Testis (tissue), 3 donors: Measurements from ENCODE around the gene SLC6A8. TPM values are rescaled to one million over a fixed set of nuclear protein-coding genes. Genes with fewer than 3 reads are reported as not detected.
A peak's percentile ranks its signal among the peaks of the same experiment; 100 is the strongest.

Experiments used
- DNase-seq: peaks from one replicate; pipeline ENCODE4 v3.0.0-alpha.2; 2019
- H3K27ac ChIP-seq, 2 donors: fragments of 200-600 bp; sonication (generic); one replicate each; pipeline ENCODE4 v1.5.1; 2019
- H3K27me3 ChIP-seq: fragments of 200-600 bp; sonication (generic); one replicate; pipeline ENCODE4 v1.5.1; 2019
- H3K36me3 ChIP-seq: fragments of 200-600 bp; sonication (generic); one replicate; pipeline ENCODE4 v1.5.1; 2017; ENCODE audit warnings: low read depth; ENCODE audit errors: missing control alignments
- H3K4me1 ChIP-seq: fragments of 200-600 bp; sonication (generic); one replicate; pipeline ENCODE4 v1.5.1; 2019
- H3K4me3 ChIP-seq, 2 donors: fragments of 200-600 bp; sonication (generic); one replicate each; pipeline ENCODE4 v1.5.1; 2017 to 2019
- H3K9me3 ChIP-seq: fragments of 200-600 bp; sonication (generic); one replicate; pipeline ENCODE4 v1.5.1; 2017
- POLR2A ChIP-seq: fragments of 450-650 bp; IDR thresholded peaks from one replicate; pipeline ENCODE4 v1.6.1; 2017; ENCODE audit warnings: antibody characterized with exemption, mild to moderate bottlenecking, moderate library complexity
- WGBS, 2 donors: methylation state at CpG; one replicate each; pipeline ENCODE4 v1.1.5; 2018; 5-methylcytosine and 5-hydroxymethylcytosine counted together
- intact Hi-C: fragments of 100-400 bp; cut with DNase I; formaldehyde crosslinking; loops from one replicate; pipeline ENCODE4 v1.15.1; 2023; ENCODE audit warnings: low total_unique reads
- polyA plus RNA-seq: library from polyadenylated mRNA; stranded (reverse); fragments of 350-450 nt; fragmentation: Illumina TruSeq; extraction: RNeasy Lipid Tissue Mini Kit (QIAGEN cat#74804); gene quantifications from one replicate; pipeline ENCODE4 v1.2.3, GENCODE V29; 2014; ENCODE audit warnings: low read depth, low replicate concordance; ENCODE audit not compliant: insufficient read depth
- total RNA-seq, 2 donors: library from RNA; depleted of rRNA; stranded (reverse); fragments of >200 nt; gene quantifications; one replicate each; pipeline ENCODE4 v1.2.3, GENCODE V29; 2016
- TF ChIP-seq, protein P1 (sequence below), 3 experiments: fragments of 450-650 bp in 2 of 3; fragments of 200-600 bp in 1 of 3; sonication (generic) in 1 of 3; IDR thresholded peaks; one replicate each; pipeline ENCODE4 v1.5.1; 2016 to 2019; ENCODE audit warnings: antibody characterized with exemption in 3 of 3, mild to moderate bottlenecking in 2 of 3, moderate library complexity in 1 of 3

Gene SLC6A8
- total and polyA plus RNA-seq, 3 donors from 2014 or later, result 73.5 to 107 (median 91.3) TPM

DNA sequence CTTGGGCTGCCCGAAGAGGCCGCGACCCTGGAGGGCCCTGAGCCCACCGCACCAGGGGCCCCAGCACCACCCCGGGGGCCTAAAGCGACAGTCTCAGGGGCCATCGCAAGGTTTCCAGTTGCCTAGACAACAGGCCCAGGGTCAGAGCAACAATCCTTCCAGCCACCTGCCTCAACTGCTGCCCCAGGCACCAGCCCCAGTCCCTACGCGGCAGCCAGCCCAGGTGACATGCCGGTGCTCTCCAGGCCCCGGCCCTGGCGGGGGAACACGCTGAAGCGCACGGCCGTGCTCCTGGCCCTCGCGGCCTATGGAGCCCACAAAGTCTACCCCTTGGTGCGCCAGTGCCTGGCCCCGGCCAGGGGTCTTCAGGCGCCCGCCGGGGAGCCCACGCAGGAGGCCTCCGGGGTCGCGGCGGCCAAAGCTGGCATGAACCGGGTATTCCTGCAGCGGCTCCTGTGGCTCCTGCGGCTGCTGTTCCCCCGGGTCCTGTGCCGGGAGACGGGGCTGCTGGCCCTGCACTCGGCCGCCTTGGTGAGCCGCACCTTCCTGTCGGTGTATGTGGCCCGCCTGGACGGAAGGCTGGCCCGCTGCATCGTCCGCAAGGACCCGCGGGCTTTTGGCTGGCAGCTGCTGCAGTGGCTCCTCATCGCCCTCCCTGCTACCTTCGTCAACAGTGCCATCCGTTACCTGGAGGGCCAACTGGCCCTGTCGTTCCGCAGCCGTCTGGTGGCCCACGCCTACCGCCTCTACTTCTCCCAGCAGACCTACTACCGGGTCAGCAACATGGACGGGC lies 37.5 kb downstream of the SLC6A8 start:
- Histone ChIP-seq H3K27ac (peak overlapping the region; percentile 72 to 82), H3K4me3 (peak overlapping the region; percentile 61 to 79), H3K4me1 (no peaks in the 10 kb centered on the region), H3K27me3 (no peaks in the 10 kb centered on the region), H3K36me3 (no peaks in the 10 kb centered on the region), H3K9me3 (no peaks in the 10 kb centered on the region)
- 62% methylated on average over 13 of the region's 55 CpGs; no CpG with 5 or more reads in 1 of the 2 donors for WGBS, 2 donors
- TF ChIP-seq POLR2A, result no peak
- TF ChIP-seq, protein P1, sequence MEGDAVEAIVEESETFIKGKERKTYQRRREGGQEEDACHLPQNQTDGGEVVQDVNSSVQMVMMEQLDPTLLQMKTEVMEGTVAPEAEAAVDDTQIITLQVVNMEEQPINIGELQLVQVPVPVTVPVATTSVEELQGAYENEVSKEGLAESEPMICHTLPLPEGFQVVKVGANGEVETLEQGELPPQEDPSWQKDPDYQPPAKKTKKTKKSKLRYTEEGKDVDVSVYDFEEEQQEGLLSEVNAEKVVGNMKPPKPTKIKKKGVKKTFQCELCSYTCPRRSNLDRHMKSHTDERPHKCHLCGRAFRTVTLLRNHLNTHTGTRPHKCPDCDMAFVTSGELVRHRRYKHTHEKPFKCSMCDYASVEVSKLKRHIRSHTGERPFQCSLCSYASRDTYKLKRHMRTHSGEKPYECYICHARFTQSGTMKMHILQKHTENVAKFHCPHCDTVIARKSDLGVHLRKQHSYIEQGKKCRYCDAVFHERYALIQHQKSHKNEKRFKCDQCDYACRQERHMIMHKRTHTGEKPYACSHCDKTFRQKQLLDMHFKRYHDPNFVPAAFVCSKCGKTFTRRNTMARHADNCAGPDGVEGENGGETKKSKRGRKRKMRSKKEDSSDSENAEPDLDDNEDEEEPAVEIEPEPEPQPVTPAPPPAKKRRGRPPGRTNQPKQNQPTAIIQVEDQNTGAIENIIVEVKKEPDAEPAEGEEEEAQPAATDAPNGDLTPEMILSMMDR (IDR thresholded peaks at IDR 0.05), result no peak
- intact Hi-C loops, result loop anchor here (10.0 kb wide), 1 partner anchor 70 kb away; the partner anchor contains the start of genes IDH3G and SSR4
- no peak for DNase-seq

DNA sequence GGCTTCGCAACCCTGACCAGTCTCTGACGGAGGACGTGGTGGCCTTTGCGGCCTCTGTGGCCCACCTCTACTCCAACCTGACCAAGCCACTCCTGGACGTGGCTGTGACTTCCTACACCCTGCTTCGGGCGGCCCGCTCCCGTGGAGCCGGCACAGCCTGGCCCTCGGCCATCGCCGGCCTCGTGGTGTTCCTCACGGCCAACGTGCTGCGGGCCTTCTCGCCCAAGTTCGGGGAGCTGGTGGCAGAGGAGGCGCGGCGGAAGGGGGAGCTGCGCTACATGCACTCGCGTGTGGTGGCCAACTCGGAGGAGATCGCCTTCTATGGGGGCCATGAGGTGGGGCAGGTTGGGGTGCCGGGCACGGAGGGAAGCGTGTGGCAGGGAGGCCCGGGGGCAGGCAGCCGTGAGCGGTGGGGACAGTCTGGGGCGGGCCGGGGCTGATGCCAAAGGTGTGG lies 38.1 kb downstream of the SLC6A8 start:
- no peaks in the 10 kb centered on the region for H3K9me3 ChIP-seq
- no peaks in the 10 kb centered on the region for H3K36me3 ChIP-seq
- H3K4me3 ChIP-seq, result peak overlapping the region in 1 of 2 donors; percentile 79
- H3K27me3 ChIP-seq, result no peaks in the 10 kb centered on the region
- no peaks in the 10 kb centered on the region for H3K4me1 ChIP-seq
- H3K27ac ChIP-seq, result peak overlapping the region; percentile 72 to 82
- TF ChIP-seq, protein P1 (IDR thresholded peaks at IDR 0.05), result no peak
- TF ChIP-seq POLR2A, result no peak
- no peak for DNase-seq
- intact Hi-C loops, result loop anchor here (10.0 kb wide), 1 partner anchor 69 kb away; the partner anchor contains the start of genes IDH3G and SSR4
- WGBS, 2 donors, result 55 to 60% methylated on average over 4 to 20 of the region's 35 CpGs

DNA sequence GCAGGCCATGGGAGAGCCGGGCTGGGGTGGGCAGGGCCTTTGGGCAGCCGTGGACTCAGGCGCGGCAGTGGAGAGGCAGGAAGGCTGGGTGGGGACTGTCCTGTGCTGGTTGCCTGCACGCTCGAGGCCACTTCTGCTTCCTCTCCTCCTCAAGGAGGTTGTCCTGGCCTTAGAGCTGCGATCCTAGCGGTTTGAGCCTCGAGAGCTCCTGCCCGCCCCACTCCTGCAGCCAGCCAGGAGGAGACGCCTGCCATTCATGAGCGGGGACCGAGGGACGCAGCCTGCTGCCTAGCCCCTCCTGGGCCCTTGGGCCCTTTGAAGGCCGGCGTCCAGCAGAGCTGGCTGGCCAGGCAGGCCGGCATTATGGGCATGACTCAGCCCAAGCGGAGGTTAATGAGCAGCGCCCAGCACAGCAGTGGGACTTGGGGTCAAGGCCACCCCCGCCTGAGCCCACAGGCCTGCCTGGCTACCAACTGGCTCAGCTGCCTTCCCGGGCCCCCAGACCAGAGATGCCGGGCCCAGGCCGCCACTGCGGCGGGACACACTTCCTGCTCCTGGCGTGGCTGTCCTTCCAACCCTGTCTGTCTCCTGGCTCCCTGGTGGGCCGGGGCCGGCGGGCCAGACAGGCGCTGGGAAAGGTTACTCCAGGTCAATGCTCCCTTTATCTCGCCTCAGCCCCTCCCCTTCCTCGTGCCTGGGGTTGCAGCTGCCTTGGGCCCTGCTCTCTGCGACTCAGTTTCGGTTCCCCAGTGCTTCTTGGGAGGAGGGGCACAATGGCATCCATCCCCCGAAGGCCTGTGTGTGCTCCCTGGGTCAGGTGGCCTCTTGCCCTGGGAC lies 38.8 kb downstream of the SLC6A8 start:
- H3K4me1 ChIP-seq, result no peaks in the 10 kb centered on the region

DNA sequence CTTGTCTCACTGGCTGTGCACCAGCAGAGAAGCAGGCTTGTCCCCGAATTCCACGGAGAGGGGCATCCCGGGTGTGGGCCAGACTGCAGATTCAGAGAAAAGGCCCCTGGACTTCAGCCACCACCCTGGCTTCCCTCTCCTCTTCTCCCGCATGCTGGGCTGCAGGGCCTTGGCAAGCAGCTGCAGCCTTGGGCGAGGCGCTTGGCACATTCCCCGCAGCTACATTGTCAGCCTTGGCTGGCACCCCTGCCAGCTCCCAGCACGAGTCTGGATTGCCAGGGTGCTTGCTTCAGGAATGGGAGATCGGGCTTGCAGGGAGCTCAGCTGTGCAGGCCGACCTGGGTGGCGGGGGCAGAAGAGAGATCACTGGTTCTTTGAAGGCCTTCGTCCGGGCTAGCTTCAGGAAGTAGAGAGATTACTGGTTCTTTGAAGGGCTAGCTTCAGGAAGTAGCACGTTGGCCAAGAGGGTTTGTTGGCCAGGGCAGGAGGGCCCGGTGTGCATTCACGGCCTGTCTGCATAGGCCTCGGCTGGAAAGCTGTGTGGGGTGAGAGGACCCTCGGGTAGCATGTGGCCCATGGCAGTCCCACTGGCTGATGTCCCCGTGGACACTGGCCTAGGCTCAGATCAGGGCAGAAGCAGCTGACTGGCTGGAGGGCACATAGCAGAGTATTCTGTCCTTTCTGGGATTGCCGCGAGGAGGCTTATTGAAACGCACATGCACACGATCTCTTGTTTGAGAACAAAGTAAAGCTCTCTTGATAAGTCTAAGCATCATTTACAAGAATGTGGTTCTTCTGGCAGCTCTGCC lies 39.6 kb downstream of the SLC6A8 start:
- H3K27ac ChIP-seq, result peak overlapping the region; percentile 18 to 82
- H3K4me3 ChIP-seq, result peak overlapping the region in 1 of 2 donors; percentile 79
- intact Hi-C loops, result loop anchor here (10.0 kb wide), 1 partner anchor 67 kb away; the partner anchor contains the start of genes IDH3G and SSR4
- DNase-seq, result peak; percentile 67
- H3K4me1 ChIP-seq, result no peaks in the 10 kb centered on the region
- H3K27me3 ChIP-seq, result no peaks in the 10 kb centered on the region
- no peaks in the 10 kb centered on the region for H3K9me3 ChIP-seq
- WGBS, 2 donors, result 29 to 82% methylated on average over 10 to 19 of the region's 23 CpGs
- no peak for TF ChIP-seq POLR2A
- TF ChIP-seq, protein P1 (IDR thresholded peaks at IDR 0.05), result no peak
- H3K36me3 ChIP-seq, result no peaks in the 10 kb centered on the region

More for the DNA sequence above, 38.8 kb downstream of the SLC6A8 start:
- TF ChIP-seq POLR2A, result no peak
- TF ChIP-seq, protein P1 (IDR thresholded peaks at IDR 0.05), result no peak
- H3K36me3 ChIP-seq, result no peaks in the 10 kb centered on the region
- intact Hi-C loops, result loop anchor here (10.0 kb wide), 1 partner anchor 68 kb away; the partner anchor contains the start of genes IDH3G and SSR4
- H3K9me3 ChIP-seq, result no peaks in the 10 kb centered on the region
- DNase-seq, result peak; percentile 62
- peak overlapping the region in 1 of 2 donors; percentile 79 for H3K4me3 ChIP-seq
- no peaks in the 10 kb centered on the region for H3K27me3 ChIP-seq
- 29 to 47% methylated on average over 3 to 21 of the region's 35 CpGs for WGBS, 2 donors
- peak overlapping the region; percentile 72 to 82 for H3K27ac ChIP-seq
